GM19043 (cell line): Measurements from ENCODE around the gene ACAP2.

Experiments used
- ATAC-seq: cut with Tn5 transposase; IDR thresholded peaks from one replicate; pipeline ENCODE4 v1.9.1; 2021; ENCODE audit warnings: low read depth; ENCODE audit not compliant: unreplicated experiment

The ACAP2 gene

GRCh38 chr3:195265363-195265976, 177.3 kb downstream of the ACAP2 start:
- ATAC-seq, result no peak

GRCh38 chr3:195263925-195264600, 178.8 kb downstream of the ACAP2 start:
- ATAC-seq, result no peak

GRCh38 chr3:195263193-195263924, 179.5 kb downstream of the ACAP2 start:
- no peak for ATAC-seq

- ATAC-seq, result no peak
Observed at GRCh38 chr3:195261925-195262324, 180.9 kb downstream of the ACAP2 start.

- ATAC-seq, result peak; percentile 4
Observed at GRCh38 chr3:195260280-195260905, 182.4 kb downstream of the ACAP2 start.

- ATAC-seq, result peak; percentile 77
Observed at GRCh38 chr3:195259475-195260279, 183.1 kb downstream of the ACAP2 start.

GRCh38 chr3:195259154-195259474, 183.7 kb downstream of the ACAP2 start:
- no peak for ATAC-seq

- no peak for ATAC-seq
Observed at GRCh38 chr3:195258449-195259153, 184.2 kb downstream of the ACAP2 start.

- ATAC-seq, result no peak
Observed at GRCh38 chr3:195257454-195258448, 185.1 kb downstream of the ACAP2 start.

- no peak for ATAC-seq
Observed at GRCh38 chr3:195256639-195257453, 186.0 kb downstream of the ACAP2 start.

- no peak for ATAC-seq
Observed at GRCh38 chr3:195255571-195256501, 187.0 kb downstream of the ACAP2 start.

GRCh38 chr3:195255176-195255500, 187.7 kb downstream of the ACAP2 start:
- ATAC-seq, result no peak

GRCh38 chr3:195254454-195255175, 188.2 kb downstream of the ACAP2 start:
- ATAC-seq, result no peak

- ATAC-seq, result no peak
Observed at GRCh38 chr3:195253923-195254432, 188.8 kb downstream of the ACAP2 start.

- no peak for ATAC-seq
Observed at GRCh38 chr3:195251336-195252065, 191.3 kb downstream of the ACAP2 start.
